Heart left ventricle (tissue), 16 donors: Measurements from ENCODE around the gene SMIM3. TPM values are rescaled to one million over a fixed set of nuclear protein-coding genes. Genes with fewer than 3 reads are reported as not detected.
"Not testable (repeated sequence)": the region's sequence is repeated elsewhere in the genome, so short reads cannot be mapped to it uniquely, and the experiment has no call there.

Source experiments
- ATAC-seq, 4 donors: fragments of 200-7000 bp; cut with Tn5 transposase; one replicate each; pipeline ENCODE4 v1.9.1; 2020 to 2022; ENCODE audit warnings: moderate library complexity in 4 of 4, mild to moderate bottlenecking in 3 of 4, moderate number of reproducible peaks in 1 of 4
- DNase-seq, 5 donors: peaks; one replicate each; pipeline ENCODE4 v3.0.0-alpha.2; 2020
- H3K27ac ChIP-seq, 12 donors: fragments of 200-600 bp; sonication (generic) in 4 of 12; one replicate each; pipeline versions ENCODE4 v1.5.0 to v1.8.0; 2016 to 2022; ENCODE audit warnings: mild to moderate bottlenecking in 2 of 12
- H3K27me3 ChIP-seq, 9 donors: fragments of 200-600 bp; sonication (generic) in 2 of 9; one replicate each; pipeline versions ENCODE4 v1.5.1 to v1.8.0; 2016 to 2022; ENCODE audit warnings: mild to moderate bottlenecking in 3 of 9
- H3K36me3 ChIP-seq, 9 donors: fragments of 200-600 bp; sonication (generic) in 2 of 9; one replicate each; pipeline versions ENCODE4 v1.5.0 to v1.8.0; 2018 to 2022; ENCODE audit warnings: mild to moderate bottlenecking in 2 of 9
- H3K4me1 ChIP-seq, 12 donors: fragments of 200-600 bp; sonication (generic) in 4 of 12; one replicate each; pipeline versions ENCODE4 v1.5.0 to v1.8.0; 2016 to 2022; ENCODE audit warnings: mild to moderate bottlenecking in 3 of 12
- H3K4me3 ChIP-seq, 12 donors: fragments of 200-600 bp; sonication (generic) in 4 of 12; one replicate each; pipeline versions ENCODE4 v1.5.0 to v1.8.0; 2017 to 2022; ENCODE audit warnings: mild to moderate bottlenecking in 9 of 12, moderate library complexity in 4 of 12
- H3K9me3 ChIP-seq, 12 donors: fragments of 200-600 bp; sonication (generic) in 4 of 12; one replicate each; pipeline versions ENCODE4 v1.5.0 to v1.8.0; 2016 to 2022; ENCODE audit warnings: mild to moderate bottlenecking in 1 of 12
- POLR2A ChIP-seq, 2 donors: fragments of 450-650 bp; IDR thresholded peaks; one replicate each; pipeline ENCODE4 v1.6.1; 2017; ENCODE audit warnings: antibody characterized with exemption in 2 of 2, mild to moderate bottlenecking in 2 of 2, moderate library complexity in 2 of 2
- WGBS, 4 donors: extraction: QIAGEN DNeasy Blood & Tissue Kit in 2 of 4; methylation state at CpG; one replicate each; pipeline versions ENCODE4 v1.1.5 to v1.1.7; 2013 to 2018; 5-methylcytosine and 5-hydroxymethylcytosine counted together
- intact Hi-C, 10 donors: fragments of 100-400 bp; cut with DNase I; formaldehyde crosslinking; loops; one replicate each; pipeline versions ENCODE4 v1.11.1 to v1.14.2; 2022
- polyA plus RNA-seq, 2 donors: library from polyadenylated mRNA; stranded (reverse); fragments of 200-250 nt; gene quantifications; one replicate each; pipeline ENCODE4 v1.2.3, GENCODE V29; 2013
- total RNA-seq, 9 donors: library from RNA; depleted of rRNA in 2 of 9; stranded (reverse); fragments of >200 nt in 2 of 9; fragmentation: NEBNext Ultra II Directional in 3 of 9; extraction: Animal tissue kit (Norgen Biotek cat#: 25700) in 3 of 9; gene quantifications; one replicate each; pipeline versions ENCODE4 v1.1.0 to v1.2.4, GENCODE V29; 2016 to 2023
- TF ChIP-seq, protein P1 (sequence below), 12 donors: fragments of 200-600 bp; sonication (generic) in 4 of 12; IDR thresholded peaks; one replicate each; pipeline versions ENCODE4 v1.5.0 to v1.8.0; 2018 to 2022; ENCODE audit warnings: antibody characterized with exemption in 12 of 12, mild to moderate bottlenecking in 5 of 12
- donor health status: ischemic (EF 13 %, LVEDD 7.1; RV severe dilation, severe dysfunction).
- donor health status: healthy with polysubstance abuse.
- donor health status: DM: no; HTN: yes; CAD: no.
- donor health status: DM: no; HTN: no; CAD: no.
- donor health status: ischemic (EF 25% LVEDD 6.9; RV normal size, moderate dysfunction).
- donor health status: ischemic (EF 25% LVEDD 5.7; RV mildly dilated, moderate dysfunction).
- donor health status: healthy.
- donor health status: DM: yes; HTN: yes; CAD: no.
- donor health status: ischemic (EF 35%, LVEDD 5.7; RV mildly dilated, moderate dysfunction).
- donor health status: nonischemic (EF 11% LVEDD 7.7; RV severe dilation, severe dysfunction).
- donor health status: DM: yes; HTN: yes; CAD: no.
- donor health status: PGD.
- donor health status: ischemic (EF 29% LVEDD 5.4; RV normal size, mild dysfunction).
- donor health status: nonischemic (EF 23%, LVEDD 6.1; RV moderate dilation, normal function).

Gene SMIM3
- total and polyA plus RNA-seq, 11 donors: 7.1 to 45.6 (median 19.1) TPM

DNA sequence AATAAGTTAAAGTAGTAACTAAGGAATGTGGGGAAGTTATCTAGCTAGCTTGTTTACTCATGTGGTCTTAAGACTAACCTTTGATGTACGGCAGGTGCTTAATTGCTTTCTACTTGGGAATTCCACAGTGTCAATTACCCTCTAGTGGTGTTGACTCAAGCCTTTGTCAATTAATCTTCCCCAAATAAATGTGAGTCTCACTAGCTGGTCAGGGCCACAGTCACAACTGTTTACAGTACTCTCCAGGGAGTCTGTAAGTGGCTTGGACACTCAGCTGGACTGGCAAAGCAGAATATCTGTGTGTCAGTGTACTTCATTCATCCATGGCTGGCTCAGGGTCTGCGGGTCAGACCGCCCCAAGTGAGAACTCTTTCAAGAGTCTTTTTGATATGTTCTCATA is 30.8 kb downstream of the SMIM3 start:
- intact Hi-C loops: loop anchor here in 2 of 10 donors (5.0 to 10.0 kb wide), 2 partner anchors 33 to 235 kb away; no protein-coding TSS in a partner anchor
- no peak for TF ChIP-seq POLR2A (IDR thresholded peaks at IDR 0.05)
- TF ChIP-seq, protein P1, sequence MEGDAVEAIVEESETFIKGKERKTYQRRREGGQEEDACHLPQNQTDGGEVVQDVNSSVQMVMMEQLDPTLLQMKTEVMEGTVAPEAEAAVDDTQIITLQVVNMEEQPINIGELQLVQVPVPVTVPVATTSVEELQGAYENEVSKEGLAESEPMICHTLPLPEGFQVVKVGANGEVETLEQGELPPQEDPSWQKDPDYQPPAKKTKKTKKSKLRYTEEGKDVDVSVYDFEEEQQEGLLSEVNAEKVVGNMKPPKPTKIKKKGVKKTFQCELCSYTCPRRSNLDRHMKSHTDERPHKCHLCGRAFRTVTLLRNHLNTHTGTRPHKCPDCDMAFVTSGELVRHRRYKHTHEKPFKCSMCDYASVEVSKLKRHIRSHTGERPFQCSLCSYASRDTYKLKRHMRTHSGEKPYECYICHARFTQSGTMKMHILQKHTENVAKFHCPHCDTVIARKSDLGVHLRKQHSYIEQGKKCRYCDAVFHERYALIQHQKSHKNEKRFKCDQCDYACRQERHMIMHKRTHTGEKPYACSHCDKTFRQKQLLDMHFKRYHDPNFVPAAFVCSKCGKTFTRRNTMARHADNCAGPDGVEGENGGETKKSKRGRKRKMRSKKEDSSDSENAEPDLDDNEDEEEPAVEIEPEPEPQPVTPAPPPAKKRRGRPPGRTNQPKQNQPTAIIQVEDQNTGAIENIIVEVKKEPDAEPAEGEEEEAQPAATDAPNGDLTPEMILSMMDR (IDR thresholded peaks at IDR 0.05): no peak
- no peak overlapping the region for H3K4me3 ChIP-seq

DNA sequence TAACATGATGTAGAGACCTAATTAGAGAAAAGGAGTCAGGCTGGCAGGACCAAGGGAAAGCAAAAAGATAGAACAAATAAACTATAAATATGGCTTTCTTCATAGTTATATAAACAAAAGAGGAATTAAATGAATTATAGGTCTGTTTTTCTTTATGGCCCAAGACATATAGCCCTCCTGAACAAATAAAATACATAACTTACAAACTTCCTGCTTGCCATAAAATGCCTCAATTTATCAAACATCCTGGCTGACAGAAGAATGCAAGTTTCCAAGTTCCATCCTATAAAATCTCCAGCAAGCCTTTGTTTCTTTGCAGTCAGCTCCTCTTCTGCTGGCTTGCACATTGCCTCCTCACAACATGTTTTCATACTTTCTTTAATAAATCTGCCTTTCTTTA is 36.5 kb downstream of the SMIM3 start:
- peaks cover 0 to 30% (median 12%) of the 10 kb centered on the region in 12 donors for H3K9me3 ChIP-seq
- intact Hi-C loops: no loop called here
- ATAC-seq: no peak
- no peak for DNase-seq
- TF ChIP-seq, protein P1 (IDR thresholded peaks at IDR 0.05): no peak
- TF ChIP-seq POLR2A (IDR thresholded peaks at IDR 0.05): no peak
- no peaks in the 10 kb centered on the region for H3K27me3 ChIP-seq
- H3K4me1 ChIP-seq: no peaks in the 10 kb centered on the region
- no peak overlapping the region for H3K4me3 ChIP-seq
- no peak overlapping the region for H3K27ac ChIP-seq
- H3K36me3 ChIP-seq: no peaks in the 10 kb centered on the region

More for the DNA sequence above, 30.8 kb downstream of the SMIM3 start:
- Histone ChIP-seq H3K36me3 (peaks cover 0 to 2% (median 0%) of the 10 kb centered on the region in 9 donors), H3K4me1 (no peaks in the 10 kb centered on the region), H3K27ac (no peak overlapping the region), H3K27me3 (no peaks in the 10 kb centered on the region), H3K9me3 (peaks cover 0 to 2% (median 0%) of the 10 kb centered on the region in 12 donors)
- no peak for ATAC-seq
- DNase-seq: no peak
- 91 to 96% (median 93%) methylated on average over 3 of the region's 3 CpGs for WGBS, 4 donors

DNA sequence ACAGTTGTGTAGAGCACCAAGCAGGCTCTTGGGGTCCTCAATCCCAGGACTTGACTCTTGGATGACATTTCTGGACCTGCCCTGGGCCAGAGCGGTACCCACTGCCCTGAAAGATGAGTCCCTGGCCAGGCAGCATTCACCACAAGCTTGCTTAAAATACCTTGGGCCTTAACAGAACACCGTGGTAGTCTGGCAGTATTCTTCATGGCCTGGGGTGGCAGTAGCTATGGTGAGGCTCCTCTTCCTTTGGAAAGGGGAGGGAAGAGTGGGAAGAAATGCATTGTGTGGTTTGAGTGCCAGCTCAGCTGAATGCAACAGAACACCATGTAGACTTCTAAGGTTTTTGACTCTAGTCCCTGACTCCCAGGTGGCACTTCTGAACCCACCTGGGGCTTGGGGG is 38.4 kb downstream of the SMIM3 start:
- peaks cover 0 to 30% (median 12%) of the 10 kb centered on the region in 12 donors for H3K9me3 ChIP-seq
- WGBS, 4 donors: 78 to 91% (median 84%) methylated on average over 2 of the region's 2 CpGs
- no peak overlapping the region for H3K27ac ChIP-seq
- no peak for DNase-seq
- no peaks in the 10 kb centered on the region for H3K27me3 ChIP-seq
- no peak overlapping the region for H3K4me3 ChIP-seq
- TF ChIP-seq POLR2A (IDR thresholded peaks at IDR 0.05): no peak
- TF ChIP-seq, protein P1 (IDR thresholded peaks at IDR 0.05): no peak
- H3K4me1 ChIP-seq: no peaks in the 10 kb centered on the region
- intact Hi-C loops: no loop called here
- ATAC-seq: no peak
- no peaks in the 10 kb centered on the region for H3K36me3 ChIP-seq

DNA sequence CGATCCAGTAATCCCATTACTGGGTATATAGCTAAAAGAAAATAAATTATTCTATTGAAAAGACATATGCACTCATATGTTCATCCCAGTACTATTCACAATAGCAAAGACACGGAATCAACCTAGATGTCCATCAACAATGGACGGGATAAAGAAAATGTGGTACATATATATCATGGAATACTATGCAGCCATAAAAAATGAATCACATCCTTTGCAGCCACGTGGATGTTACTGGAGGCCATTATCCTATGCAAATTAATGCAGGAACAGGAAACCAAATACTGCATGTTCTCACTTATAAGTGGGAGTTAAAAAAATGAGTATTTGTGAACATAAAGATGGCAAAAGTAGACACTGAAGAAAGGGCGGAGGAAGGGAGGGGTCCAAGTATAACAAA is 51.2 kb downstream of the SMIM3 start:
- ATAC-seq: no peak
- TF ChIP-seq POLR2A (IDR thresholded peaks at IDR 0.05): no peak
- TF ChIP-seq, protein P1 (IDR thresholded peaks at IDR 0.05): no peak
- H3K4me3 ChIP-seq: no peak overlapping the region
- no peak for DNase-seq
- H3K36me3 ChIP-seq: no peaks in the 10 kb centered on the region
- no peak overlapping the region for H3K27ac ChIP-seq
- H3K4me1 ChIP-seq: no peaks in the 10 kb centered on the region
- H3K27me3 ChIP-seq: no peaks in the 10 kb centered on the region
- WGBS, 4 donors: 68 to 82% (median 76%) methylated on average over 5 of the region's 5 CpGs
- intact Hi-C loops: no loop called here
- peaks cover 0 to 42% (median 6%) of the 10 kb centered on the region in 12 donors for H3K9me3 ChIP-seq

DNA sequence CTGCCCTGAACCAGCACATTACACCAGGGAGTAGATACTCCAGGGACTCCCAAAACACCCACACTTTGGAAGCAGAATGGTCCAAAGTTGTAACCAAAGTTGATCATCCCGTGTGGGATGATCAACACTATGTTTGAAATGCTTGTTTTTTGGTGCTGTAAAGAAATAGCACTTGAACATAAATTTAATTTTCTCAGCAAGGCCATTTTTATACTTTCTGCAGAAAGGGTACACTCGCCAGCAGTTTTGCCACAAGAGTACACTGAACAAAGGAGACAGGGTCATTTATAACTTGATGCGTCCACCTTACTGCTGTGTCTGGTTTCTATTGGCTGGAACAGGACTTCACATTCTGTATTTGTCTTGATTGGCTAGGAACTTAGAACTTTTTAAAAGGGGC is 53.3 kb downstream of the SMIM3 start:
- DNase-seq, H3K4me3 ChIP-seq, H3K27ac ChIP-seq, H3K36me3 ChIP-seq, H3K27me3 ChIP-seq, intact Hi-C loops, H3K4me1 ChIP-seq, ATAC-seq: not testable (repeated sequence)
- peaks cover 0 to 42% (median 6%) of the 10 kb centered on the region in 12 donors for H3K9me3 ChIP-seq
- 72 to 84% (median 80%) methylated on average over 3 of the region's 3 CpGs for WGBS, 4 donors
